GM12874 (cell line): ENCODE results near the gene NEUROD6.

Experiments
- CTCF ChIP-seq: IDR thresholded peaks from 2 replicates; pipeline ENCODE4 v1.5.1; 2011; ENCODE audit warnings: low read depth, mild to moderate bottlenecking, control low read depth, low read length, moderate library complexity; ENCODE audit not compliant: insufficient read depth

The NEUROD6 gene

GRCh38 chr7:31340603-31341002, at the start of gene NEUROD6:
Gene NEUROD6 (minus strand): TSS chr7:31340726. CDS start chr7:31339268, 1,458 bp downstream.
- TF ChIP-seq CTCF = no peak

- TF ChIP-seq CTCF = no peak
Observed at GRCh38 chr7:31384466-31384865, 43.9 kb upstream of the NEUROD6 start.

- TF ChIP-seq CTCF = no peak
Observed at GRCh38 chr7:31382722-31383121, 42.2 kb upstream of the NEUROD6 start.

GRCh38 chr7:31373337-31374289, 33.1 kb upstream of the NEUROD6 start:
- TF ChIP-seq CTCF = peak; percentile 75

GRCh38 chr7:31372231-31372959, 31.9 kb upstream of the NEUROD6 start:
- TF ChIP-seq CTCF = no peak

- no peak for TF ChIP-seq CTCF
Observed at GRCh38 chr7:31371621-31372020, 31.1 kb upstream of the NEUROD6 start.

GRCh38 chr7:31370609-31371008, 30.1 kb upstream of the NEUROD6 start:
- no peak for TF ChIP-seq CTCF
